ENCODE results near the gene NTN3. TPM values are rescaled to one million over a fixed set of nuclear protein-coding genes. Genes with fewer than 3 reads are reported as not detected.
A peak's percentile ranks its signal among the peaks of the same experiment; 100 is the strongest.

The NTN3 gene
- total RNA-seq, 2 donors from 2014 or later = 1.4 TPM; not detected in 1

DNA sequence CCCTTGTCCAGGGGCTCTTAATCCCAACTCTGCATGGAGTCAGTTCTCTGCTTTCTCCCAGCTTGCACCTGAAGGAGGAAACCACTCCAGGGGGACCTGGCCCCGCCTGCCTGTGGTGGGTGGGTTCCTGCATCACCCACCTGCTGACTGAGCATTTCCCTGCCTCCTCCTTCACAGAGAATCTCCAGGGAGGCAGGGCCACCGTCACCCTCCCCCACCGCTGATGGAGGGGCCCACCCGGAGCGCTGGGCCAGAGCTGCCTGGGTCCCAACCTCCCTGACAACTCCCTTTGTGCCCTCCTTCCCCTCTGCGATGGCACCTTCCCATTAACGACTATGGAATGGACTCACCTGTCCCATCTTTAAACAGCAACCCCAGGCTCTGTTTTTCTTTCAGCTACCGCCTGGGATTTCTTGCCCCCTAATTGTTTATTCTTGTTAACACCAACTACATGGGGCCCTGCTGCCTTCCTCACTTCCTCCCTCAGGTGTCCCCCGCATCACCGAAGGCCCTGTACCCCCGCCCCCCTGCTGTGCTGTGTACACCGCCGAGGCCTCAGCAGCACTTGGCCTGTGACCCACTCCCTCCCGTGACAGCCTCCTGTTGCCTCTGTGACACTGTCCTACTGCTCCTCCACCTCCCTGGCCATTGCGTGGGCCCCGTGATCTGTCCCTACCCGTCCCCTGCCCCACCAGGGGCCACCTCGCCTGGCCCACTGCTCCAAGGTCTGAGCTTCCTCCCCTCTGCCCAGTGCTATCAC, 12.0 kb upstream of the NTN3 start:
- WGBS = 25% methylated on average over 18 of the region's 18 CpGs
- H3K9me3 ChIP-seq = no peaks in the 10 kb centered on the region
- no peak for TF ChIP-seq POLR2A (IDR thresholded peaks at IDR 0.05)
- no peak for DNase-seq (ENCODE audit: low spot score)
- H3K27ac ChIP-seq = peak overlapping the region; percentile 18 to 26
- intact Hi-C loops (cut with DNase I) = no loop called here
- no peaks in the 10 kb centered on the region for H3K4me1 ChIP-seq (replicated peaks)
- H3K36me3 ChIP-seq = no peaks in the 10 kb centered on the region
- H3K4me3 ChIP-seq = peak overlapping the region; percentile 45
- H3K27me3 ChIP-seq (replicated peaks; ENCODE audit: insufficient read depth) = no peaks in the 10 kb centered on the region

DNA sequence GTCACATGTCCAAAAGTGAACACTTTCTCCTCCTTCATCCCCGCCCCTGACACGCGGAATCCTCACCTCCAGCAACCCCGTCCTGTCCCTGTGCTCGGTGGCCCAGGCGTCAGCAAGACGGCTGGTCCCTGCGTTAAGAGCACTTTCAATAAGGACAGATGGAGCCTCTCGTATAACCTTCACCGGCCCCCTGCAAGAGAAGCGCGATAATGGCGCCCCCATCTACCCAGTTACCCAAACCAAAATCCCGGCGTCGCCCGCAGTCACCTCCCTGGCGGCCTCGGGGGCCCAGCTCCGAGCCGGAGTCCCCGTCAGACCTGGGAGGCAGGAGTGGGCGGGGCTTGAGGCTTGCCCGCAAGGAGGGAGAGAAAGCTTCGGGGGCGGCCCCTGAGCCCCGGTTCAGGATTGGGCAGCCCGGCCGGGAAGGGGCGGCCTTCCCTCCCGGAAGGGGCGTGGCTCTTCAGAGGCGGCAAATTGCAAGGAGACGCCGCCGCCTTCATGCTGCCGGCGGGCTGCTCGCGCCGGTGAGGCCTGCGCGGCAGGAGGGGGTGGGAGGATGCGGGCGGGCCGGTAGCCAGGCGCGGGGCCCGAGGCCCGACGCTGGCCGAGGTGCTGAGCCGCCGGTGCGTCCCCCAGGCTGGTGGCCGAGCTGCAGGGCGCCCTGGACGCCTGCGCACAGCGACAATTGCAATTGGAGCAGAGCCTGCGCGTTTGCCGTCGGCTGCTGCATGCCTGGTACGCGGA, 11.3 kb upstream of the NTN3 start, which contains the start of gene TEDC2:
TEDC2 (plus strand) TSS at position 463 of the 744 bp plus-strand sequence; CDS start at position 499, 36 bp downstream.
- Histone ChIP-seq H3K27ac (peak within 1 kb of the TSS; percentile 18 to 26), H3K4me1 (replicated peaks) (no peaks in the 10 kb centered on the region), H3K9me3 (no peaks in the 10 kb centered on the region), H3K4me3 (peak within 1 kb of the TSS; percentile 45), H3K27me3 (replicated peaks; ENCODE audit: insufficient read depth) (no peaks in the 10 kb centered on the region), H3K36me3 (no peaks in the 10 kb centered on the region)
- TF ChIP-seq POLR2AphosphoS5 (IDR thresholded peaks at IDR 0.05) = peak; percentile 87
- TF ChIP-seq, protein P1, sequence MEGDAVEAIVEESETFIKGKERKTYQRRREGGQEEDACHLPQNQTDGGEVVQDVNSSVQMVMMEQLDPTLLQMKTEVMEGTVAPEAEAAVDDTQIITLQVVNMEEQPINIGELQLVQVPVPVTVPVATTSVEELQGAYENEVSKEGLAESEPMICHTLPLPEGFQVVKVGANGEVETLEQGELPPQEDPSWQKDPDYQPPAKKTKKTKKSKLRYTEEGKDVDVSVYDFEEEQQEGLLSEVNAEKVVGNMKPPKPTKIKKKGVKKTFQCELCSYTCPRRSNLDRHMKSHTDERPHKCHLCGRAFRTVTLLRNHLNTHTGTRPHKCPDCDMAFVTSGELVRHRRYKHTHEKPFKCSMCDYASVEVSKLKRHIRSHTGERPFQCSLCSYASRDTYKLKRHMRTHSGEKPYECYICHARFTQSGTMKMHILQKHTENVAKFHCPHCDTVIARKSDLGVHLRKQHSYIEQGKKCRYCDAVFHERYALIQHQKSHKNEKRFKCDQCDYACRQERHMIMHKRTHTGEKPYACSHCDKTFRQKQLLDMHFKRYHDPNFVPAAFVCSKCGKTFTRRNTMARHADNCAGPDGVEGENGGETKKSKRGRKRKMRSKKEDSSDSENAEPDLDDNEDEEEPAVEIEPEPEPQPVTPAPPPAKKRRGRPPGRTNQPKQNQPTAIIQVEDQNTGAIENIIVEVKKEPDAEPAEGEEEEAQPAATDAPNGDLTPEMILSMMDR (IDR thresholded peaks at IDR 0.05) = no peak
- peak; percentile 14 for TF ChIP-seq POLR2A (IDR thresholded peaks at IDR 0.05)
- peak; percentile 95 for DNase-seq (ENCODE audit: low spot score)
- intact Hi-C loops (cut with DNase I) = no loop called here
- WGBS = 0% methylated on average over 31 of the region's 66 CpGs

DNA sequence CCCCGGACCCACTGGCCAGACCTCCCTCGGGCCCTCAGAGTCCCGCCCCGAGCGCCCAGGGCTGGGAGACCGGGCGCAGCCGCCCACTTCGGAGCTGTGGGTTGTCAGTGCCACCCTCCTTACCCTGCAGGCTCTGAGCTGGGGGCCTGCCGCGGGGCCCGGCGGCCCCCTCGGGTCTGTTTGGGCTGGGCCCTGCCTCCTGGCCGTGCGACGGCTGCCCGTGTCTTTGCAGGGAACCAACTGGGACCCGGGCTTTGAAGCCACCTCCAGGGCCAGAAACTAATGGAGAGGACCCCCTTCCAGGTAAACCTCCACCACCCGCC, 10.7 kb upstream of the NTN3 start:
- no peaks in the 10 kb centered on the region for H3K4me1 ChIP-seq (replicated peaks)
- WGBS = 12% methylated on average over 5 of the region's 20 CpGs
- intact Hi-C loops (cut with DNase I) = no loop called here
- H3K27me3 ChIP-seq (replicated peaks; ENCODE audit: insufficient read depth) = no peaks in the 10 kb centered on the region
- no peaks in the 10 kb centered on the region for H3K36me3 ChIP-seq
- DNase-seq (ENCODE audit: low spot score) = no peak
- TF ChIP-seq POLR2AphosphoS5 (IDR thresholded peaks at IDR 0.05) (no peak), POLR2A (IDR thresholded peaks at IDR 0.05) (no peak)
- TF ChIP-seq, protein P1 (IDR thresholded peaks at IDR 0.05) = no peak
- H3K27ac ChIP-seq = no peak overlapping the region
- H3K9me3 ChIP-seq = no peaks in the 10 kb centered on the region
- peak overlapping the region; percentile 45 for H3K4me3 ChIP-seq

DNA sequence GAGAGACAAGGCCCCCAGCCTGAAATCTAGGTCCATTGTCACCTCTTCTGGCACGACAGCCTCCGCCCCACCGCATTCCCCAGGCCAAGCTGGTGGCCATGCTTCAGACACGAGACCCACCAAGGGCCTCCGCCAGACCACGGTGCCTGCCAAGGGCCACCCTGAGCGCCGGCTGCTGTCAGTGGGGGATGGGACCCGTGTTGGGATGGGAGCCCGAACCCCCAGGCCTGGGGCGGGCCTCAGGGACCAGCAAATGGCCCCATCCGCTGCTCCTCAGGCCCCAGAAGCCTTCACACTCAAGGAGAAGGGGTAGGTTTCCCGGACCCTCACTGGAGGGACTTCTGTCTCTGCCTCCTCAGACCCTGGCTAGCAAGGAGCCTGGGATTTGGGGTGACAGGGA, 10.2 kb upstream of the NTN3 start:
- Histone ChIP-seq H3K27ac (no peak overlapping the region), H3K36me3 (no peaks in the 10 kb centered on the region), H3K4me3 (no peak overlapping the region), H3K9me3 (no peaks in the 10 kb centered on the region), H3K4me1 (replicated peaks) (no peaks in the 10 kb centered on the region), H3K27me3 (replicated peaks; ENCODE audit: insufficient read depth) (no peaks in the 10 kb centered on the region)
- WGBS = 75% methylated on average over 11 of the region's 13 CpGs
- no peak for DNase-seq (ENCODE audit: low spot score)
- intact Hi-C loops (cut with DNase I) = no loop called here
- no peak for TF ChIP-seq POLR2A (IDR thresholded peaks at IDR 0.05)
- TF ChIP-seq POLR2AphosphoS5 (IDR thresholded peaks at IDR 0.05) = no peak
- TF ChIP-seq, protein P1 (IDR thresholded peaks at IDR 0.05) = no peak

DNA sequence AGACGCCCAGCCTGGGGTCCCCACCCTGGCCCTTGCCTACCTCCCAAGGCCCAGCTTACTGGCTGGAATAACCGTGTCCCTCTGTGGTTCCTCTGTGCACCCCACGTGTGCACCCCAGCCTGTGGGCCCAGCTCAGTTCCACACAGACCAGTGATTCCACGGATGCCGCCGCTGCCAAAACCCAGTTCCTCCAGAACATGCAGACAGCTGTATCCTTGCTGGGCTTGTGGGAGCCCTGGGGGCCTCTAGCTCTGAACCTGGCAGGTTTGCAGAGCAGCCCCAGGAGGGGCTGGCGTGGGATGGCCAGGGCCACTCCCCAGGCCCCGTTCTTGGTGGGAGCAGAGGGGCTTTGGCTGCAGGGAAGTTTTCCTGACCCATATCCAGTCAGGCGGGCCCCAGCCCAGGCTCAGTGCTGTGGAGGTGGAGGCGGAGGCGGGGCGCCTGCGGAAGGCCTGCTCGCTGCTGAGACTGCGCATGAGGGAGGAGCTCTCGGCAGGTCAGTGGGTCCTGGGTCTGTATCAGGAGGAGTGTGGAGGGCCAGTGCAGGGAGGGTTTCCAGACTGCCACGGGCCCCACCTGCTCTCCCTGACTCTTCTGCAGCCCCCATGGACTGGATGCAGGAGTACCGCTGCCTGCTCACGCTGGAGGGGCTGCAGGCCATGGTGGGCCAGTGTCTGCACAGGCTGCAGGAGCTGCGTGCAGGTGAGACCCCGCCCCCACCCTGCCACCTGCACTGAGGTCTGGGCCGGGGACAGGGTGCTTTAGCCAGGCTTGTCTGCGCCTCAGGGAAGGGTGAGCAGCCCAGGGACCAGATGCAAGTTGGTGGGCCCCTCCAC, 8.8 kb upstream of the NTN3 start:
- Histone ChIP-seq H3K27me3 (replicated peaks; ENCODE audit: insufficient read depth) (no peaks in the 10 kb centered on the region), H3K36me3 (no peaks in the 10 kb centered on the region), H3K4me3 (no peak overlapping the region), H3K4me1 (replicated peaks) (no peaks in the 10 kb centered on the region), H3K27ac (no peak overlapping the region), H3K9me3 (no peaks in the 10 kb centered on the region)
- intact Hi-C loops (cut with DNase I) = no loop called here
- TF ChIP-seq, protein P1 (IDR thresholded peaks at IDR 0.05) = no peak
- TF ChIP-seq POLR2AphosphoS5 (IDR thresholded peaks at IDR 0.05) (no peak), POLR2A (IDR thresholded peaks at IDR 0.05) (no peak)
- no peak for DNase-seq (ENCODE audit: low spot score)
- 94% methylated on average over 22 of the region's 23 CpGs for WGBS
